Prostate gland (tissue), 2 donors: ENCODE results near the gene TSEN2. TPM values are rescaled to one million over a fixed set of nuclear protein-coding genes. Genes with fewer than 3 reads are reported as not detected.

Source experiments
- DNase-seq: peaks from one replicate; pipeline ENCODE4 v3.0.0-alpha.2; 2019; ENCODE audit warnings: low spot score
- H3K27ac ChIP-seq, 2 donors: fragments of 200-600 bp; sonication (generic); 2 replicates each; pipeline ENCODE4 v1.5.1; 2017 to 2019
- H3K27me3 ChIP-seq: fragments of 200-600 bp; sonication (generic); replicated peaks from 2 replicates; pipeline ENCODE4 v1.5.1; 2019; ENCODE audit not compliant: insufficient read depth
- H3K36me3 ChIP-seq, 2 donors: fragments of 200-600 bp; sonication (generic); 1 replicate in 1 of 2; 2 replicates in 1 of 2; pipeline versions ENCODE4 v1.5.1 to v1.8.1; 2017 to 2019
- H3K4me1 ChIP-seq: fragments of 200-600 bp; sonication (generic); replicated peaks from 2 replicates; pipeline ENCODE4 v1.5.1; 2019
- H3K4me3 ChIP-seq, 2 donors: fragments of 200-600 bp; sonication (generic); 2 replicates each; pipeline ENCODE4 v1.5.1; 2017 to 2019
- H3K9me3 ChIP-seq: fragments of 200-600 bp; sonication (generic); 2 replicates; pipeline ENCODE4 v1.5.1; 2017
- POLR2A ChIP-seq: fragments of 450-650 bp; IDR thresholded peaks from one replicate; pipeline ENCODE4 v1.6.1; 2016; ENCODE audit warnings: antibody characterized with exemption, mild to moderate bottlenecking
- POLR2AphosphoS5 ChIP-seq: sonication (generic); formaldehyde crosslinking; IDR thresholded peaks from one replicate; pipeline ENCODE4 v1.6.1; 2017; ENCODE audit warnings: antibody characterized with exemption
- WGBS: methylation state at CpG from one replicate; pipeline ENCODE4 v1.1.5; 2018; 5-methylcytosine and 5-hydroxymethylcytosine counted together
- intact Hi-C: fragments of 100-400 bp; cut with DNase I; formaldehyde crosslinking; loops from one replicate; pipeline ENCODE4 v1.14.2; 2022
- total RNA-seq, 2 donors: library from RNA; depleted of rRNA; stranded (reverse); fragments of >200 nt; gene quantifications; one replicate each; pipeline ENCODE4 v1.1.0, GENCODE V29; 2016
- TF ChIP-seq, protein P1 (sequence below), 4 experiments: fragments of 200-600 bp in 2 of 4; fragments of 450-650 bp in 2 of 4; sonication (generic) in 2 of 4; IDR thresholded peaks; 1 replicate in 3 of 4; 2 replicates in 1 of 4; pipeline ENCODE4 v1.5.1; 2016 to 2019; ENCODE audit warnings: antibody characterized with exemption in 4 of 4, mild to moderate bottlenecking in 2 of 4, moderate library complexity in 2 of 4

Gene TSEN2
- total RNA-seq, 2 donors from 2014 or later = 13.8 to 14.9 TPM

DNA sequence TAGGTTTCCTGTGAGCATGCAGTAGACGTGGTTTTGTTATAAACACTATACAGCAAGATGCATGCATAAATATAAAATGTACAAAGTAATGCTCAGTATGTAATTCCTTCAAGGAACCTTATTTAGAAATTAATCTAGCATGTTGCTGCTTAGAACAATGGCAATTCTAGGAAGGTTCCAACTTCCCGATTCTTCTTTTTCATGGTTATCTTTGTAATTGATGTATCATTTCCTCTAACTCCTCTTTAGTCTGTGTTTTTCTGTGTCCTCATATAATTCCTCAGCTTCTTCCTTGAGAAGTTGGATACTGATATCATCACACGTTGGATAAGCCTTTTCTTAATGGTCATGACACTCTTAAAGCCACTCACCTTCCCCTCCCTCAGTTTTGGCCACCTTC lies 3.5 kb downstream of the TSEN2 start:
- no peak for DNase-seq
- intact Hi-C loops = loop anchor here (5.0 kb wide), 1 partner anchor 70 kb away; the partner anchor contains the start of gene MKRN2
- WGBS = 73% methylated on average over 3 of the region's 3 CpGs
- H3K4me1 ChIP-seq = no peaks in the 10 kb centered on the region
- H3K36me3 ChIP-seq = no peaks in the 10 kb centered on the region
- TF ChIP-seq POLR2AphosphoS5 (no peak), POLR2A (no peak)
- TF ChIP-seq, protein P1, sequence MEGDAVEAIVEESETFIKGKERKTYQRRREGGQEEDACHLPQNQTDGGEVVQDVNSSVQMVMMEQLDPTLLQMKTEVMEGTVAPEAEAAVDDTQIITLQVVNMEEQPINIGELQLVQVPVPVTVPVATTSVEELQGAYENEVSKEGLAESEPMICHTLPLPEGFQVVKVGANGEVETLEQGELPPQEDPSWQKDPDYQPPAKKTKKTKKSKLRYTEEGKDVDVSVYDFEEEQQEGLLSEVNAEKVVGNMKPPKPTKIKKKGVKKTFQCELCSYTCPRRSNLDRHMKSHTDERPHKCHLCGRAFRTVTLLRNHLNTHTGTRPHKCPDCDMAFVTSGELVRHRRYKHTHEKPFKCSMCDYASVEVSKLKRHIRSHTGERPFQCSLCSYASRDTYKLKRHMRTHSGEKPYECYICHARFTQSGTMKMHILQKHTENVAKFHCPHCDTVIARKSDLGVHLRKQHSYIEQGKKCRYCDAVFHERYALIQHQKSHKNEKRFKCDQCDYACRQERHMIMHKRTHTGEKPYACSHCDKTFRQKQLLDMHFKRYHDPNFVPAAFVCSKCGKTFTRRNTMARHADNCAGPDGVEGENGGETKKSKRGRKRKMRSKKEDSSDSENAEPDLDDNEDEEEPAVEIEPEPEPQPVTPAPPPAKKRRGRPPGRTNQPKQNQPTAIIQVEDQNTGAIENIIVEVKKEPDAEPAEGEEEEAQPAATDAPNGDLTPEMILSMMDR (IDR thresholded peaks at IDR 0.05) = no peak
- H3K9me3 ChIP-seq = no peaks in the 10 kb centered on the region
- H3K27me3 ChIP-seq = no peaks in the 10 kb centered on the region
- no peak overlapping the region for H3K27ac ChIP-seq
- H3K4me3 ChIP-seq = no peak overlapping the region

- intact Hi-C loops = loop anchor here (5.0 kb wide), 1 partner anchor 68 kb away; the partner anchor contains the start of gene MKRN2
- no peak for TF ChIP-seq POLR2A
- TF ChIP-seq, protein P1 (IDR thresholded peaks at IDR 0.05) = no peak
- no peak for TF ChIP-seq POLR2AphosphoS5
- H3K36me3 ChIP-seq = no peaks in the 10 kb centered on the region
Observed at GRCh38 chr3:12489368-12489767, 5.1 kb downstream of the TSEN2 start.

DNA sequence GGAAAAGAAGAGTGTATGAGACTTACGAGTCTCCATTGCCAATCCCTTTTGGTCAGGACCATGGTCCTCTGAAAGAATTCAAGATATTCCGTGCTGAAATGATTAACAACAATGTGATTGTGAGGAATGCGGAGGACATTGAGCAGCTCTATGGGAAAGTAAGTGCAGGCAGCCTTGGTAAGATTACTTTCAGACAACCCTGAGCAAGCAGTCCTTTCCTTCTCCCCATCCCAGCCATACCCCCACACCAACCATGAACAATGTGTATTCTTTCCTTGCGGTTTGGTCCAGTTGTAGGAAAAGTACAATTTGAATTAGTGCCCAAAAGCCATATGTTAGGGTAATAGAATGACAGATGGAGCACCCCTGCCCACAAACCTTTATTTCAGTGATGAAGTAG lies 5.6 kb downstream of the TSEN2 start:
- H3K27me3 ChIP-seq = no peaks in the 10 kb centered on the region
- no peak for DNase-seq
- H3K9me3 ChIP-seq = no peaks in the 10 kb centered on the region
- no peaks in the 10 kb centered on the region for H3K36me3 ChIP-seq
- intact Hi-C loops = loop anchor here (5.0 kb wide), 1 partner anchor 67 kb away; the partner anchor contains the start of gene MKRN2
- no peak overlapping the region for H3K4me3 ChIP-seq
- TF ChIP-seq POLR2A (no peak), POLR2AphosphoS5 (no peak)
- TF ChIP-seq, protein P1 (IDR thresholded peaks at IDR 0.05) = no peak
- no peaks in the 10 kb centered on the region for H3K4me1 ChIP-seq
- 86% methylated on average over 4 of the region's 4 CpGs for WGBS
- H3K27ac ChIP-seq = no peak overlapping the region

More at GRCh38 chr3:12489368-12489767, 5.1 kb downstream of the TSEN2 start:
- Histone ChIP-seq H3K4me3 (no peak overlapping the region), H3K4me1 (no peaks in the 10 kb centered on the region), H3K27me3 (no peaks in the 10 kb centered on the region), H3K27ac (no peak overlapping the region), H3K9me3 (no peaks in the 10 kb centered on the region)
- WGBS = 60% methylated on average over 1 of the region's 1 CpG
- no peak for DNase-seq

DNA sequence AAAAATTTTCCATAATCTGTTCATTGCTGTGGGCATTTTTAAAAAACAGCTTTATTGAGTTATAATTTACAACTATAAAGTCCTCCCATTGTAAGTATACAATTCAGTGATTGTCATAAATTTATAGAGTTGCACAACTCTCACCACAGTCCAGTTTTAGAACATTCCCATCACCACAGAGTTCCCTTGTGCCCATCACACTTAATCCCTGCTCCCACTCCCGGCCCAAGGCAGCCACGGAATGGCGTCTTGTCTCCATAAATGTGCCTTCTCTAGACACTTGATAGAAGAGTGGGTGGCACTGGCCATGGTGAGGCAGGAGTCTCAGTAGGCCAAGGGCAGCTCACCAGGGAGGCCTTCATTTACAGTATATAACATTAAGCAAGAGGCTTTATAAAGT lies 6.3 kb downstream of the TSEN2 start:
- TF ChIP-seq, protein P1 (IDR thresholded peaks at IDR 0.05) = no peak
- TF ChIP-seq POLR2AphosphoS5 = no peak
- TF ChIP-seq POLR2A = no peak
- Histone ChIP-seq H3K4me3 (no peak overlapping the region), H3K4me1 (no peaks in the 10 kb centered on the region), H3K9me3 (no peaks in the 10 kb centered on the region), H3K27me3 (no peaks in the 10 kb centered on the region), H3K27ac (no peak overlapping the region), H3K36me3 (no peaks in the 10 kb centered on the region)
- intact Hi-C loops = no loop called here
- 79% methylated on average over 3 of the region's 3 CpGs for WGBS
- no peak for DNase-seq

GRCh38 chr3:12495749-12496452 lies 11.6 kb downstream of the TSEN2 start:
- Histone ChIP-seq H3K27me3 (no peaks in the 10 kb centered on the region), H3K4me1 (no peaks in the 10 kb centered on the region), H3K4me3 (no peak overlapping the region), H3K9me3 (no peaks in the 10 kb centered on the region), H3K36me3 (no peaks in the 10 kb centered on the region), H3K27ac (no peak overlapping the region)
- no peak for TF ChIP-seq POLR2AphosphoS5
- no peak for TF ChIP-seq POLR2A
- TF ChIP-seq, protein P1 (IDR thresholded peaks at IDR 0.05) = no peak
- intact Hi-C loops = no loop called here
- DNase-seq = no peak
- 96% methylated on average over 8 of the region's 8 CpGs for WGBS
